ENCODE measurements around the gene PNPLA6.
"Not testable (repeated sequence)": the region's sequence is repeated elsewhere in the genome, so short reads cannot be mapped to it uniquely, and the experiment has no call there.

Gene PNPLA6

GRCh38 chr19:7561325-7561724, 25.8 kb downstream of the PNPLA6 start:
- Histone ChIP-seq H3K36me3 (replicated peaks) (peaks cover 4% of the 10 kb centered on the region; the same call in 1 of the 2 replicates), H3K27me3 (ENCODE audit: low read depth) (no peaks in the 10 kb centered on the region), H3K4me3 (no peak overlapping the region), H3K4me1 (no peaks in the 10 kb centered on the region), H3K9me3 (no peaks in the 10 kb centered on the region)
- in situ Hi-C loops (cut with MboI; ENCODE audit: low sequenced_read_pairs): no loop called here
- DNase-seq (ENCODE audit: low spot score in 2 of 2): no peak

- no peaks in the 10 kb centered on the region for H3K9me3 ChIP-seq
- peak in 1 of 2 experiments; percentile 49 for DNase-seq (ENCODE audit: low spot score in 2 of 2)
- no peak overlapping the region for H3K4me3 ChIP-seq
- H3K4me1 ChIP-seq: no peaks in the 10 kb centered on the region
- in situ Hi-C loops (cut with MboI; ENCODE audit: low sequenced_read_pairs): no loop called here
- H3K36me3 ChIP-seq (replicated peaks): no peaks in the 10 kb centered on the region
- no peaks in the 10 kb centered on the region for H3K27me3 ChIP-seq (ENCODE audit: low read depth)
Measured at GRCh38 chr19:7562646-7563393, 27.3 kb downstream of the PNPLA6 start.

GRCh38 chr19:7564866-7565265, 29.3 kb downstream of the PNPLA6 start:
- H3K36me3 ChIP-seq (replicated peaks): no peaks in the 10 kb centered on the region
- H3K27me3 ChIP-seq (ENCODE audit: low read depth): no peaks in the 10 kb centered on the region
- no peak overlapping the region for H3K4me3 ChIP-seq
- in situ Hi-C loops (cut with MboI; ENCODE audit: low sequenced_read_pairs): loop anchor here (5.0 kb wide), 1 partner anchor 237 kb away; no protein-coding TSS in a partner anchor
- no peak for DNase-seq (ENCODE audit: low spot score in 2 of 2)
- no peaks in the 10 kb centered on the region for H3K4me1 ChIP-seq
- H3K9me3 ChIP-seq: no peaks in the 10 kb centered on the region

- no peak overlapping the region for H3K4me3 ChIP-seq
- in situ Hi-C loops (cut with MboI; ENCODE audit: low sequenced_read_pairs): loop anchor here (5.0 kb wide), 1 partner anchor 237 kb away; no protein-coding TSS in a partner anchor
- no peaks in the 10 kb centered on the region for H3K36me3 ChIP-seq (replicated peaks)
- no peaks in the 10 kb centered on the region for H3K9me3 ChIP-seq
- no peaks in the 10 kb centered on the region for H3K4me1 ChIP-seq
- H3K27me3 ChIP-seq (ENCODE audit: low read depth): no peaks in the 10 kb centered on the region
- no peak for DNase-seq (ENCODE audit: low spot score in 2 of 2)
Measured at GRCh38 chr19:7565332-7565731, 29.8 kb downstream of the PNPLA6 start.

- H3K4me3 ChIP-seq: no peak overlapping the region
- no peaks in the 10 kb centered on the region for H3K9me3 ChIP-seq
- no peaks in the 10 kb centered on the region for H3K4me1 ChIP-seq
- H3K27me3 ChIP-seq (ENCODE audit: low read depth): no peaks in the 10 kb centered on the region
- DNase-seq (ENCODE audit: low spot score in 2 of 2): no peak
- H3K36me3 ChIP-seq (replicated peaks): no peaks in the 10 kb centered on the region
- in situ Hi-C loops (cut with MboI; ENCODE audit: low sequenced_read_pairs): no loop called here
Measured at GRCh38 chr19:7570761-7571160, 35.2 kb downstream of the PNPLA6 start.

- Histone ChIP-seq H3K27me3 (ENCODE audit: low read depth) (peaks cover 18% of the 10 kb centered on the region; the same call in 1 of the 2 replicates), H3K9me3 (no peaks in the 10 kb centered on the region), H3K4me1 (no peaks in the 10 kb centered on the region), H3K36me3 (replicated peaks) (no peaks in the 10 kb centered on the region), H3K4me3 (no peak overlapping the region)
- in situ Hi-C loops (cut with MboI; ENCODE audit: low sequenced_read_pairs): no loop called here
- DNase-seq (ENCODE audit: low spot score in 2 of 2): peak in 1 of 2 experiments; percentile 27
Measured at GRCh38 chr19:7575434-7576040, 40.0 kb downstream of the PNPLA6 start.

GRCh38 chr19:7577422-7577821, 41.9 kb downstream of the PNPLA6 start:
- peaks cover 18% of the 10 kb centered on the region; the same call in 1 of the 2 replicates for H3K27me3 ChIP-seq (ENCODE audit: low read depth)
- H3K4me1 ChIP-seq; DNase-seq (ENCODE audit: low spot score in 2 of 2); H3K9me3 ChIP-seq; H3K36me3 ChIP-seq (replicated peaks); in situ Hi-C loops (cut with MboI; ENCODE audit: low sequenced_read_pairs); H3K4me3 ChIP-seq: not testable (repeated sequence)

- no peak for DNase-seq (ENCODE audit: low spot score in 2 of 2)
- no peak overlapping the region for H3K4me3 ChIP-seq
- in situ Hi-C loops (cut with MboI; ENCODE audit: low sequenced_read_pairs): no loop called here
- no peaks in the 10 kb centered on the region for H3K36me3 ChIP-seq (replicated peaks)
- H3K9me3 ChIP-seq: no peaks in the 10 kb centered on the region
- H3K4me1 ChIP-seq: no peaks in the 10 kb centered on the region
- H3K27me3 ChIP-seq (ENCODE audit: low read depth): peaks cover 18% of the 10 kb centered on the region; the same call in 1 of the 2 replicates
Measured at GRCh38 chr19:7578127-7578526, 42.6 kb downstream of the PNPLA6 start.

GRCh38 chr19:7579182-7579581, 43.7 kb downstream of the PNPLA6 start:
- Histone ChIP-seq H3K27me3 (ENCODE audit: low read depth) (peaks cover 21% of the 10 kb centered on the region; the same call in 1 of the 2 replicates), H3K36me3 (replicated peaks) (no peaks in the 10 kb centered on the region), H3K4me3 (no peak overlapping the region), H3K4me1 (no peaks in the 10 kb centered on the region), H3K9me3 (no peaks in the 10 kb centered on the region)
- in situ Hi-C loops (cut with MboI; ENCODE audit: low sequenced_read_pairs): no loop called here
- no peak for DNase-seq (ENCODE audit: low spot score in 2 of 2)

GRCh38 chr19:7582446-7582845, 46.9 kb downstream of the PNPLA6 start:
- DNase-seq (ENCODE audit: low spot score in 2 of 2): no peak
- no peaks in the 10 kb centered on the region for H3K9me3 ChIP-seq
- H3K36me3 ChIP-seq (replicated peaks): no peaks in the 10 kb centered on the region
- H3K27me3 ChIP-seq (ENCODE audit: low read depth): peaks cover 23% of the 10 kb centered on the region; the same call in 1 of the 2 replicates
- no peak overlapping the region for H3K4me3 ChIP-seq
- in situ Hi-C loops (cut with MboI; ENCODE audit: low sequenced_read_pairs): no loop called here
- H3K4me1 ChIP-seq: no peaks in the 10 kb centered on the region

- no peak overlapping the region for H3K4me3 ChIP-seq
- H3K4me1 ChIP-seq: no peaks in the 10 kb centered on the region
- no peaks in the 10 kb centered on the region for H3K36me3 ChIP-seq (replicated peaks)
- no peaks in the 10 kb centered on the region for H3K9me3 ChIP-seq
- 0 out of 2 replicates have a peak, but pooled peaks cover 2% of the 10 kb centered on the region for H3K27me3 ChIP-seq (ENCODE audit: low read depth)
- in situ Hi-C loops (cut with MboI; ENCODE audit: low sequenced_read_pairs): no loop called here
- no peak for DNase-seq (ENCODE audit: low spot score in 2 of 2)
Measured at GRCh38 chr19:7589822-7590221, 54.3 kb downstream of the PNPLA6 start.

- H3K36me3 ChIP-seq (replicated peaks): no peaks in the 10 kb centered on the region
- in situ Hi-C loops (cut with MboI; ENCODE audit: low sequenced_read_pairs): no loop called here
Measured at GRCh38 chr19:7590256-7590655, 54.7 kb downstream of the PNPLA6 start.

GRCh38 chr19:7595466-7596133, 60.1 kb downstream of the PNPLA6 start, which contains the start of gene CAMSAP3:
Gene CAMSAP3, plus strand, starts transcription at chr19:7595863. Its CDS starts 140 bp downstream, at chr19:7596003.
- no peaks in the 10 kb centered on the region; the same call in 1 of the 2 replicates for H3K4me1 ChIP-seq
- no peaks in the 10 kb centered on the region for H3K36me3 ChIP-seq (replicated peaks)
- no peaks in the 10 kb centered on the region for H3K9me3 ChIP-seq
- peak; percentile 68 to 91 for DNase-seq (ENCODE audit: low spot score in 2 of 2)
- no peaks in the 10 kb centered on the region for H3K27me3 ChIP-seq (ENCODE audit: low read depth)
- in situ Hi-C loops (cut with MboI; ENCODE audit: low sequenced_read_pairs): no loop called here
- H3K4me3 ChIP-seq: peak within 1 kb of the TSS; percentile 44

More at GRCh38 chr19:7590256-7590655, 54.7 kb downstream of the PNPLA6 start:
- Histone ChIP-seq H3K9me3 (no peaks in the 10 kb centered on the region), H3K27me3 (ENCODE audit: low read depth) (0 out of 2 replicates have a peak, but pooled peaks cover 2% of the 10 kb centered on the region), H3K4me3 (no peak overlapping the region), H3K4me1 (no peaks in the 10 kb centered on the region)
- DNase-seq (ENCODE audit: low spot score in 2 of 2): no peak
